SU-DHL-6 (cell line): Measurements from ENCODE around the gene PLA2G4B.

Experiments used
- H2AFZ ChIP-seq: fragments of 200-600 bp; sonication (generic); 2 replicates; pipeline ENCODE4 v1.6.1; 2014; ENCODE audit warnings: low read depth, mild to moderate bottlenecking, moderate library complexity, mixed read lengths, antibody characterized with exemption, low read length; ENCODE audit not compliant: severe bottlenecking
- H3F3A ChIP-seq: fragments of 200-600 bp; shearing (Covaris generic); 2 replicates; pipeline ENCODE4 v1.6.0; 2016; ENCODE audit warnings: antibody characterized with exemption, mild to moderate bottlenecking; ENCODE audit not compliant: insufficient read depth
- H3K27ac ChIP-seq: fragments of 200-600 bp; sonication (generic); 2 replicates; pipeline ENCODE4 v1.5.1; 2016; ENCODE audit warnings: low read depth, mild to moderate bottlenecking, low read length, moderate library complexity, mixed read lengths
- H3K27me3 ChIP-seq: fragments of 200-600 bp; sonication (generic), shearing (Covaris generic); 2 replicates; pipeline ENCODE4 v1.6.0; 2014; ENCODE audit warnings: mild to moderate bottlenecking, low read length
- H3K36me3 ChIP-seq: fragments of 200-600 bp; sonication (generic); 2 replicates; pipeline ENCODE4 v1.6.1; 2014; ENCODE audit warnings: mild to moderate bottlenecking, low read length, mixed read lengths
- H3K4me2 ChIP-seq: fragments of 300-600, 200-600 bp; shearing (Covaris generic), sonication (generic); 2 replicates; pipeline ENCODE4 v1.6.0; 2014; ENCODE audit warnings: low read length, low read depth, mild to moderate bottlenecking; ENCODE audit not compliant: poor library complexity, severe bottlenecking
- H3K4me3 ChIP-seq: fragments of 200-600 bp; sonication (generic); 2 replicates; pipeline ENCODE4 v1.5.1; 2014; ENCODE audit warnings: antibody characterized with exemption, low read length, mild to moderate bottlenecking, mixed read lengths; ENCODE audit not compliant: insufficient read depth, poor library complexity, severe bottlenecking
- H3K79me2 ChIP-seq: fragments of 200-600 bp; sonication (generic); 2 replicates; pipeline ENCODE4 v1.6.1; 2014; ENCODE audit warnings: mild to moderate bottlenecking, low read length, moderate library complexity; ENCODE audit not compliant: insufficient read depth
- H3K9ac ChIP-seq: fragments of 200-600 bp; sonication (generic); 2 replicates; pipeline ENCODE4 v1.7.0; 2014; ENCODE audit warnings: mild to moderate bottlenecking, low read length
- H3K9me2 ChIP-seq: fragments of 200-600 bp; sonication (generic); replicated peaks from 2 replicates; pipeline ENCODE4 v1.6.1; 2014; ENCODE audit warnings: low read length; ENCODE audit not compliant: insufficient read depth
- H3K9me3 ChIP-seq: fragments of 200-600 bp; sonication (generic); 2 replicates; pipeline ENCODE4 v1.6.1; 2014; ENCODE audit warnings: low read length, mixed read lengths; ENCODE audit not compliant: insufficient read depth
- H4K20me1 ChIP-seq: fragments of 200-600 bp; sonication (generic); 2 replicates; pipeline ENCODE4 v1.6.1; 2014; ENCODE audit warnings: low read depth, mild to moderate bottlenecking, antibody characterized with exemption, low read length, moderate library complexity, mixed read lengths
- CTCF ChIP-seq: fragments of 200-600 bp; sonication (generic); IDR thresholded peaks from one replicate; pipeline ENCODE4 v1.5.1; 2017; ENCODE audit warnings: antibody characterized with exemption, mild to moderate bottlenecking, low read length, moderate library complexity; ENCODE audit not compliant: insufficient read depth, poor library complexity, severe bottlenecking
- EZH2phosphoT487 ChIP-seq: fragments of 200-600 bp; sonication (generic), shearing (Covaris generic); conservative IDR thresholded peaks from 2 replicates; pipeline ENCODE4 v1.6.1; 2018; ENCODE audit warnings: mild to moderate bottlenecking, antibody characterized with exemption, low read length, moderate library complexity, mixed read lengths

Gene PLA2G4B

GRCh38 chr15:41849204-41849603 lies 10.6 kb downstream of the PLA2G4B start:
- Histone ChIP-seq H3K9ac (no peak overlapping the region), H3K36me3 (no peaks in the 10 kb centered on the region), H3K27me3 (no peaks in the 10 kb centered on the region), H3K9me3 (no peaks in the 10 kb centered on the region), H3K9me2 (no peaks in the 10 kb centered on the region), H4K20me1 (no peaks in the 10 kb centered on the region), H3K27ac (no peak overlapping the region), H2AFZ (no peak overlapping the region), H3F3A (no peaks in the 10 kb centered on the region), H3K4me2 (no peak overlapping the region), H3K79me2 (no peaks in the 10 kb centered on the region), H3K4me3 (no peak overlapping the region)
- no peak for TF ChIP-seq EZH2phosphoT487
- no peak for TF ChIP-seq CTCF

GRCh38 chr15:41849861-41850260 lies 11.2 kb downstream of the PLA2G4B start:
- Histone ChIP-seq H3F3A (no peaks in the 10 kb centered on the region), H4K20me1 (no peaks in the 10 kb centered on the region), H3K27ac (no peak overlapping the region), H2AFZ (no peak overlapping the region), H3K79me2 (no peaks in the 10 kb centered on the region), H3K9ac (no peak overlapping the region), H3K4me3 (no peak overlapping the region), H3K36me3 (no peaks in the 10 kb centered on the region), H3K27me3 (no peaks in the 10 kb centered on the region), H3K4me2 (no peak overlapping the region), H3K9me2 (no peaks in the 10 kb centered on the region), H3K9me3 (no peaks in the 10 kb centered on the region)
- TF ChIP-seq EZH2phosphoT487 (no peak), CTCF (no peak)

GRCh38 chr15:41850482-41851166 lies 12.0 kb downstream of the PLA2G4B start:
- Histone ChIP-seq H2AFZ (no peak overlapping the region), H4K20me1 (no peaks in the 10 kb centered on the region), H3K4me3 (no peak overlapping the region), H3K4me2 (no peak overlapping the region), H3K9ac (no peak overlapping the region), H3K79me2 (no peaks in the 10 kb centered on the region), H3F3A (no peaks in the 10 kb centered on the region), H3K27ac (no peak overlapping the region), H3K9me3 (no peaks in the 10 kb centered on the region), H3K27me3 (no peaks in the 10 kb centered on the region), H3K36me3 (no peaks in the 10 kb centered on the region), H3K9me2 (no peaks in the 10 kb centered on the region)
- TF ChIP-seq EZH2phosphoT487 (no peak), CTCF (no peak)
